IMR-90 (cell line): ENCODE results near the gene CTF1. TPM values are rescaled to one million over a fixed set of nuclear protein-coding genes. Genes with fewer than 3 reads are reported as not detected.

Experiments used
- ATAC-seq: fragments of 200-7000 bp; cut with Tn5 transposase; 2 replicates; pipeline ENCODE4 v1.9.1; 2020; ENCODE audit warnings: low read depth, mild to moderate bottlenecking, moderate library complexity
- BruUV-seq: library from RNA; stranded (reverse); fragments of 400-500 nt; replicated peaks from 2 replicates; lab custom pipeline; 2021; lab: Mats Ljungman, UMichigan
- CTCF ChIA-PET: fragments of 300-600 bp; formaldehyde crosslinking; extraction: SDS; loops from one replicate; lab custom pipeline; 2021; ENCODE audit warnings: antibody characterized with exemption; lab: Yijun Ruan, JAX
- POLR2A ChIA-PET: fragments of 300-600 bp; sonication (Branson Sonifier 250); formaldehyde crosslinking; loops from one replicate; lab custom pipeline; 2022; ENCODE audit warnings: antibody characterized with exemption; ENCODE audit not compliant: unreplicated experiment; lab: Charles Lee
- DNase-seq: peaks from one replicate; pipeline ENCODE4 v3.0.0; 2013
- H2AFZ ChIP-seq: replicated peaks from 2 replicates; pipeline ENCODE3; 2013; ENCODE audit warnings: low read length, mild to moderate bottlenecking; ENCODE audit not compliant: poor library complexity
- H2AK5ac ChIP-seq: 2 replicates; pipeline ENCODE4 v1.6.1; 2013; ENCODE audit warnings: low read depth, low read length, inconsistent platforms
- H2AK9ac ChIP-seq: replicated peaks from 2 replicates; pipeline ENCODE3; 2013; ENCODE audit warnings: mild to moderate bottlenecking, low read depth, low read length, moderate library complexity; ENCODE audit not compliant: poor library complexity
- H2BK120ac ChIP-seq: 2 replicates; pipeline ENCODE4 v1.6.1; 2013; ENCODE audit warnings: low read depth, low read length, inconsistent platforms
- H2BK15ac ChIP-seq: 3 replicates; pipeline ENCODE4 v1.6.1; 2013; ENCODE audit warnings: low read depth, low read length, inconsistent platforms
- H2BK20ac ChIP-seq: 2 replicates; pipeline ENCODE4 v1.6.1; 2013; ENCODE audit warnings: low read depth, mild to moderate bottlenecking, inconsistent platforms, low read length, moderate library complexity
- H2BK5ac ChIP-seq: 2 replicates; pipeline ENCODE4 v1.6.1; 2013; ENCODE audit warnings: mild to moderate bottlenecking, low read depth, low read length, inconsistent platforms; ENCODE audit not compliant: poor library complexity, severe bottlenecking
- H3K14ac ChIP-seq: replicated peaks from 2 replicates; pipeline ENCODE4 v1.6.1; 2013; ENCODE audit warnings: low read depth, low read length, inconsistent platforms
- H3K18ac ChIP-seq: 2 replicates; pipeline ENCODE4 v1.6.1; 2013; ENCODE audit warnings: low read depth, low read length, control low read depth
- H3K23ac ChIP-seq: 2 replicates; pipeline ENCODE4 v1.6.1; 2013; ENCODE audit warnings: low read depth, low read length, inconsistent platforms
- H3K27ac ChIP-seq: 2 replicates; pipeline ENCODE4 v1.5.1; 2013; ENCODE audit warnings: mild to moderate bottlenecking, control low read depth, low read length; ENCODE audit not compliant: insufficient read depth
- H3K27me3 ChIP-seq: 2 replicates; pipeline ENCODE4 v1.6.1; 2013; ENCODE audit warnings: low read length; ENCODE audit not compliant: control insufficient read depth, insufficient read depth
- H3K36me3 ChIP-seq: 2 replicates; pipeline ENCODE4 v1.6.1; 2013; ENCODE audit warnings: low read length, mixed read lengths; ENCODE audit not compliant: control insufficient read depth, insufficient read depth
- H3K4ac ChIP-seq: 2 replicates; pipeline ENCODE4 v1.6.1; 2013; ENCODE audit warnings: low read depth, low read length, inconsistent platforms
- H3K4me1 ChIP-seq: 2 replicates; pipeline ENCODE4 v1.6.1; 2013; ENCODE audit warnings: low read length, mixed read lengths; ENCODE audit not compliant: control insufficient read depth, insufficient read depth
- H3K4me2 ChIP-seq: 2 replicates; pipeline ENCODE4 v1.6.1; 2013; ENCODE audit warnings: low read depth, mild to moderate bottlenecking, control low read depth, low read length, moderate library complexity
- H3K4me3 ChIP-seq: 2 replicates; pipeline ENCODE4 v1.5.1; 2013; ENCODE audit warnings: low read depth, mild to moderate bottlenecking, control low read depth, low read length, moderate library complexity; ENCODE audit not compliant: insufficient read depth
- H3K56ac ChIP-seq: 2 replicates; pipeline ENCODE4 v1.6.1; 2013; ENCODE audit warnings: low read length, inconsistent platforms; ENCODE audit not compliant: insufficient read depth; ENCODE audit errors: extremely low read depth
- H3K79me1 ChIP-seq, 2 experiments: 2 replicates each; pipeline ENCODE4 v1.6.1; 2013; ENCODE audit warnings: low read length in 2 of 2, inconsistent platforms in 1 of 2, low read depth in 1 of 2
- H3K9ac ChIP-seq: 2 replicates; pipeline ENCODE4 v1.6.1; 2013; ENCODE audit warnings: low read depth, low read length, control low read depth
- H3K9me1 ChIP-seq: 2 replicates; pipeline ENCODE4 v1.6.1; 2013; ENCODE audit warnings: low read length, inconsistent platforms; ENCODE audit not compliant: insufficient read depth
- H3K9me3 ChIP-seq: 2 replicates; pipeline ENCODE4 v1.6.1; 2013; ENCODE audit warnings: low read length; ENCODE audit not compliant: control insufficient read depth, insufficient read depth
- H4K20me1 ChIP-seq: 2 replicates; pipeline ENCODE4 v1.6.1; 2013; ENCODE audit warnings: low read length, inconsistent platforms; ENCODE audit not compliant: insufficient read depth
- H4K5ac ChIP-seq: 2 replicates; pipeline ENCODE4 v1.6.1; 2013; ENCODE audit warnings: mild to moderate bottlenecking, low read depth, low read length, control low read depth
- H4K8ac ChIP-seq, 2 experiments: 2 replicates each; pipeline ENCODE4 v1.6.1; 2013; ENCODE audit warnings: low read depth in 2 of 2, low read length in 2 of 2, control low read depth in 1 of 2, inconsistent platforms in 1 of 2
- H4K91ac ChIP-seq: 2 replicates; pipeline ENCODE4 v1.6.1; 2013; ENCODE audit warnings: low read depth, low read length, inconsistent platforms; ENCODE audit not compliant: insufficient read depth
- CHD1 ChIP-seq: IDR thresholded peaks from 2 replicates; pipeline ENCODE4 v1.6.1; 2012; ENCODE audit warnings: low read depth, low read length, improper control_type of control experiment
- RAD21 ChIP-seq: IDR thresholded peaks from 2 replicates; pipeline ENCODE4 v1.6.1; 2012; ENCODE audit warnings: low read length, improper control_type of control experiment
- SMC3 ChIP-seq: fragments of 150-350 bp; IDR thresholded peaks from 2 replicates; pipeline ENCODE4 v1.6.1; 2016; ENCODE audit warnings: low read depth, mild to moderate bottlenecking, antibody characterized with exemption, low read length, moderate library complexity
- WGBS, 2 experiments: methylation state at CpG; one replicate each; pipeline versions ENCODE4 v1.1.5 to v1.1.7; 2013; ENCODE audit warnings: missing lambda C conversion rate in 2 of 2; ENCODE audit not compliant: insufficient read length in 1 of 2; ENCODE audit errors: extremely low coverage in 2 of 2; 5-methylcytosine and 5-hydroxymethylcytosine counted together
- dilution Hi-C: fragments of 300-500 bp; cut with HindIII; formaldehyde crosslinking; loops from one replicate; pipeline ENCODE4 v1.14.3; 2018; ENCODE audit warnings: low sequenced_read_pairs; ENCODE audit not compliant: unreplicated experiment
- in situ Hi-C: fragments of 300-500 bp; cut with MboI; formaldehyde crosslinking; loops from 3 replicates; pipeline ENCODE4 v1.14.3; 2019; ENCODE audit warnings: low sequenced_read_pairs, inconsistent platforms, mixed read lengths
- intact Hi-C: fragments of 100-400 bp; cut with micrococcal nuclease; formaldehyde crosslinking; loops from 2 replicates; pipeline ENCODE4 v1.10.0; 2022
- polyA plus RNA-seq, 3 experiments: library from polyadenylated mRNA; depleted of rRNA; stranded (reverse); fragments of >200 nt; gene quantifications; 2 replicates each; pipeline ENCODE4 v1.2.3, GENCODE V29; 2012; ENCODE audit warnings: low replicate concordance in 1 of 3
- total RNA-seq: library from RNA; depleted of rRNA; stranded (reverse); fragments of >200 nt; gene quantifications from 2 replicates; pipeline ENCODE4 v1.2.3, GENCODE V29; 2012
- TF ChIP-seq, protein P1 (sequence below): conservative IDR thresholded peaks from 2 replicates; pipeline ENCODE4 v1.5.1; 2012; ENCODE audit warnings: mild to moderate bottlenecking, low read depth, low read length, improper control_type of control experiment

The CTF1 gene
- total and polyA plus RNA-seq, 2 of the 4 experiments (the other 2 are of a cell fraction) = 0.18 to 12.9 TPM

DNA sequence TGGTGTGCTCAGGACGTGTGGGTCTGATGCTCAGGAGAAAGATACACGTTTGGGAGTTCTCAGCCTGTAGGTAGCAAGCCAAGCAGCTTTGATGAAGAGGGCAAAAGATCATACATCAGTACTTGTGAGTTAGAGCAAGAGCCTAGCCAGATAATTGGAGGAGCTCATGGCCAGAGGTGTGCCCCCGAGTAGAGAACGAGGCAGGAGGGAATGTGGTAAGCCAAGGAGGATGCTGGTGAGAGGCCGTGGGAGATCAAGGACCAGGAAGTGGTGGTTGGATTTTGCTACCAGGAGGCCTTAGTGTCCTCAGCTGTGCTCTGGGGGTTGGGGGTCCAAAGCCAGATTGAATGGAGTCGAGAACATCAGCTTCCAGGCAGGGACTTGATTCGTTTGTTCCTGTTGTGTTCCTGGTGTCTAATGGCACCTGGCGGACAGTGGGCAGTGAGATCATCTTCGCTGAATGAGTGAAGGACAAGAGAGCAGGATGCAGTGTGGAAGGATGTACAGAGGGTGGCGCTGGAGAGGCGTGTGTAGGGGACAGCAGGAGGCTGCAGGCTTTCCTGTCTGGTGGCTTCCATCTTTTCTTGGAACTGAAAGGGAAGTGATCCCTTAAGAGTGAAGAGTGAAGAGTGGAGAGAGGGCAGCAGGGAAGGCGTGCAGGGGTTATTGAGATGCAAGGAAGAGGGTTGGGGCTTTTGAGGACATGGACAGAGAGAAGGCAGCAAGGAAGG lies 38.6 kb downstream of the CTF1 start:
- Histone ChIP-seq H3K4me1 (no peaks in the 10 kb centered on the region; the same call in 1 of the 2 replicates), H4K20me1 (peaks cover 8% of the 10 kb centered on the region), H3K23ac (no peak overlapping the region), H2BK15ac (no peak overlapping the region), H3K4me2 (no peak overlapping the region), H3K27ac (no peak overlapping the region), H2AK9ac (peak overlapping the region; percentile 81), H3K18ac (no peak overlapping the region), H3K4ac (no peak overlapping the region), H4K91ac (no peak overlapping the region), H3K56ac (no peak overlapping the region), H2BK5ac (no peak overlapping the region), H3K27me3 (no peaks in the 10 kb centered on the region), H3K79me1 (peaks cover 10 to 27% of the 10 kb centered on the region in 2 experiments), H3K9me1 (peaks cover 5% of the 10 kb centered on the region; the same call in 1 of the 2 replicates), H2BK120ac (no peak overlapping the region), H3K4me3 (no peak overlapping the region), H4K8ac (no peak overlapping the region), H2AK5ac (no peak overlapping the region), H4K5ac (no peak overlapping the region), H3K9me3 (no peaks in the 10 kb centered on the region), H3K36me3 (peaks cover 49% of the 10 kb centered on the region), H3K14ac (no peak overlapping the region), H2AFZ (no peak overlapping the region), H2BK20ac (no peak overlapping the region), H3K9ac (no peak overlapping the region)
- dilution Hi-C loops (no loop called here), intact Hi-C loops (no loop called here), in situ Hi-C loops (no loop called here)
- CTCF ChIA-PET = interaction anchor here (0.7 kb wide), 1 partner anchor 9 kb away, joined by 3 read pairs; no protein-coding TSS in a partner anchor
- POLR2A ChIA-PET = no interaction called here
- peak; percentile 55 for DNase-seq
- no TSS peak for BruUV-seq
- TF ChIP-seq CHD1 (no peak), RAD21 (peak; percentile 54), SMC3 (peak; percentile 52)
- TF ChIP-seq, protein P1, sequence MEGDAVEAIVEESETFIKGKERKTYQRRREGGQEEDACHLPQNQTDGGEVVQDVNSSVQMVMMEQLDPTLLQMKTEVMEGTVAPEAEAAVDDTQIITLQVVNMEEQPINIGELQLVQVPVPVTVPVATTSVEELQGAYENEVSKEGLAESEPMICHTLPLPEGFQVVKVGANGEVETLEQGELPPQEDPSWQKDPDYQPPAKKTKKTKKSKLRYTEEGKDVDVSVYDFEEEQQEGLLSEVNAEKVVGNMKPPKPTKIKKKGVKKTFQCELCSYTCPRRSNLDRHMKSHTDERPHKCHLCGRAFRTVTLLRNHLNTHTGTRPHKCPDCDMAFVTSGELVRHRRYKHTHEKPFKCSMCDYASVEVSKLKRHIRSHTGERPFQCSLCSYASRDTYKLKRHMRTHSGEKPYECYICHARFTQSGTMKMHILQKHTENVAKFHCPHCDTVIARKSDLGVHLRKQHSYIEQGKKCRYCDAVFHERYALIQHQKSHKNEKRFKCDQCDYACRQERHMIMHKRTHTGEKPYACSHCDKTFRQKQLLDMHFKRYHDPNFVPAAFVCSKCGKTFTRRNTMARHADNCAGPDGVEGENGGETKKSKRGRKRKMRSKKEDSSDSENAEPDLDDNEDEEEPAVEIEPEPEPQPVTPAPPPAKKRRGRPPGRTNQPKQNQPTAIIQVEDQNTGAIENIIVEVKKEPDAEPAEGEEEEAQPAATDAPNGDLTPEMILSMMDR = peak; percentile 56
- WGBS, 2 experiments = 71% methylated on average over 9 of the region's 12 CpGs; no CpG with 5 or more reads in 1 of the 2 experiments
- ATAC-seq = peak; percentile 81
